DND-41 (cell line): ENCODE results near the gene SIGLEC8.

Source experiments
- ATAC-seq: fragments of 200-7000 bp; cut with Tn5 transposase; 3 replicates; pipeline ENCODE4 v1.9.1; 2021; ENCODE audit warnings: low read depth; ENCODE audit not compliant: insufficient read depth
- DNase-seq: peaks from one replicate; pipeline ENCODE4 v3.0.0-alpha.2; 2020
- H2AFZ ChIP-seq: 2 replicates; pipeline ENCODE4 v1.6.0; 2012; ENCODE audit warnings: low read depth, low read length
- H3K27ac ChIP-seq: 2 replicates; pipeline ENCODE4 v1.5.1; 2012; ENCODE audit warnings: low read length, inconsistent platforms
- H3K27me3 ChIP-seq: fragments of 200-600 bp; sonication (generic); 2 replicates; pipeline ENCODE4 v1.6.0; 2012; ENCODE audit warnings: low read length, mild to moderate bottlenecking, inconsistent platforms; ENCODE audit not compliant: insufficient read depth, poor library complexity
- H3K36me3 ChIP-seq: 2 replicates; pipeline ENCODE4 v1.5.1; 2012; ENCODE audit warnings: low read length, inconsistent platforms; ENCODE audit not compliant: insufficient read depth
- H3K4me1 ChIP-seq: 2 replicates; pipeline ENCODE4 v1.5.1; 2012; ENCODE audit warnings: mild to moderate bottlenecking, low read length; ENCODE audit not compliant: insufficient read depth
- H3K4me2 ChIP-seq: 2 replicates; pipeline ENCODE4 v1.6.0; 2012; ENCODE audit warnings: mild to moderate bottlenecking, moderate library complexity, low read length, inconsistent platforms; ENCODE audit not compliant: insufficient read depth
- H3K4me3 ChIP-seq, 2 experiments: fragments of 200-600 bp in 1 of 2; shearing (Covaris generic) in 1 of 2; 2 replicates each; pipeline ENCODE4 v1.5.1; 2012 to 2016; ENCODE audit warnings: inconsistent platforms in 2 of 2, low read length in 2 of 2, mild to moderate bottlenecking in 2 of 2, low read depth in 1 of 2, moderate library complexity in 1 of 2
- H3K79me2 ChIP-seq: 2 replicates; pipeline ENCODE4 v1.6.0; 2012; ENCODE audit warnings: low read length, inconsistent platforms; ENCODE audit not compliant: insufficient read depth
- H3K9ac ChIP-seq: 2 replicates; pipeline ENCODE4 v1.6.0; 2012; ENCODE audit warnings: low read depth, mild to moderate bottlenecking, inconsistent platforms, low read length, moderate library complexity
- H3K9me3 ChIP-seq: 2 replicates; pipeline ENCODE4 v1.5.1; 2012; ENCODE audit warnings: low read length, moderate library complexity, mild to moderate bottlenecking, inconsistent platforms; ENCODE audit not compliant: insufficient read depth, severe bottlenecking
- H4K20me1 ChIP-seq: 2 replicates; pipeline ENCODE4 v1.6.0; 2012; ENCODE audit warnings: low read length; ENCODE audit not compliant: insufficient read depth
- CTCF ChIP-seq: IDR thresholded peaks from 2 replicates; pipeline ENCODE4 v1.5.1; 2012; ENCODE audit warnings: borderline replicate concordance, low read length, moderate library complexity, mild to moderate bottlenecking; ENCODE audit not compliant: poor library complexity, severe bottlenecking; ENCODE audit errors: extremely low read depth
- EZH2 ChIP-seq: IDR thresholded peaks from 3 replicates; pipeline ENCODE4 v1.6.1; 2012; ENCODE audit warnings: borderline replicate concordance, low read depth, mild to moderate bottlenecking, moderate library complexity, low read length, inconsistent platforms; ENCODE audit not compliant: severe bottlenecking

The SIGLEC8 gene

GRCh38 chr19:51407511-51408131 lies 50.6 kb downstream of the SIGLEC8 start:
- no peak for DNase-seq
- TF ChIP-seq CTCF (peak; percentile 19), EZH2 (no peak)
- no peak overlapping the region for H3K9ac ChIP-seq
- no peaks in the 10 kb centered on the region for H4K20me1 ChIP-seq
- peaks cover 9% of the 10 kb centered on the region for H3K9me3 ChIP-seq
- no peaks in the 10 kb centered on the region for H3K27me3 ChIP-seq
- H3K4me2 ChIP-seq, result no peak overlapping the region
- no peaks in the 10 kb centered on the region for H3K4me1 ChIP-seq
- no peaks in the 10 kb centered on the region for H3K79me2 ChIP-seq
- no peak for ATAC-seq
- no peak overlapping the region for H2AFZ ChIP-seq
- H3K27ac ChIP-seq, result no peak overlapping the region
- H3K4me3 ChIP-seq, result no peak overlapping the region
- H3K36me3 ChIP-seq, result no peaks in the 10 kb centered on the region; the same call in 1 of the 2 replicates

- ATAC-seq (no peak), DNase-seq (no peak)
- Histone ChIP-seq H3K4me1 (no peaks in the 10 kb centered on the region), H3K27me3 (no peaks in the 10 kb centered on the region), H3K4me3 (no peak overlapping the region), H3K79me2 (no peaks in the 10 kb centered on the region), H3K36me3 (no peaks in the 10 kb centered on the region; the same call in 1 of the 2 replicates), H3K27ac (no peak overlapping the region), H2AFZ (no peak overlapping the region), H3K9ac (no peak overlapping the region), H3K4me2 (no peak overlapping the region), H3K9me3 (peaks cover 20% of the 10 kb centered on the region), H4K20me1 (no peaks in the 10 kb centered on the region)
- TF ChIP-seq EZH2, result no peak
- TF ChIP-seq CTCF, result no peak
These were observed 56.1 kb downstream of the SIGLEC8 start for GRCh38 chr19:51402117-51402516.
